Right ventricle myocardium inferior (tissue), 1 donor: Measurements from ENCODE around the gene CLBA1. TPM values are rescaled to one million over a fixed set of nuclear protein-coding genes. Genes with fewer than 3 reads are reported as not detected.
"Not testable (repeated sequence)": the region's sequence is repeated elsewhere in the genome, so short reads cannot be mapped to it uniquely, and the experiment has no call there.

Source experiments
- ATAC-seq: fragments of 200-7000 bp; cut with Tn5 transposase; one replicate; pipeline ENCODE4 v1.9.1; 2020; ENCODE audit warnings: mild to moderate bottlenecking, moderate library complexity
- DNase-seq: peaks from one replicate; pipeline ENCODE4 v3.0.0; 2021; ENCODE audit errors: missing footprints
- intact Hi-C: fragments of 100-400 bp; cut with DNase I; formaldehyde crosslinking; loops from one replicate; pipeline ENCODE4 v1.11.0; 2022
- total RNA-seq: library from RNA; stranded (reverse); fragmentation: NEBNext Ultra II Directional; extraction: Animal tissue kit (Norgen Biotek cat#: 25700); gene quantifications from one replicate; pipeline ENCODE4 v1.2.1, GENCODE V29; 2021
- donor health status: DM: no; HTN: yes; CAD: no; lungs with severe emphysema.

The CLBA1 gene
- total RNA-seq, 1 donor from 2014 or later: 1.9 TPM

GRCh38 chr14:104945986-104946965, 39.3 kb upstream of the CLBA1 start:
- DNase-seq, intact Hi-C loops, ATAC-seq: not testable (repeated sequence)

- ATAC-seq, intact Hi-C loops, DNase-seq: not testable (repeated sequence)
Observed at GRCh38 chr14:104947201-104947600, 38.4 kb upstream of the CLBA1 start.

GRCh38 chr14:104947881-104948735, 37.5 kb upstream of the CLBA1 start:
- ATAC-seq, intact Hi-C loops, DNase-seq: not testable (repeated sequence)

GRCh38 chr14:104948736-104949031, 36.9 kb upstream of the CLBA1 start:
- ATAC-seq (no peak), DNase-seq (no peak)
- intact Hi-C loops: no loop called here

- DNase-seq, ATAC-seq, intact Hi-C loops: not testable (repeated sequence)
Observed at GRCh38 chr14:104949406-104949955, 36.1 kb upstream of the CLBA1 start.

GRCh38 chr14:104950021-104950420, 35.6 kb upstream of the CLBA1 start:
- no peak for ATAC-seq
- intact Hi-C loops: no loop called here
- no peak for DNase-seq

- not testable (repeated sequence) for DNase-seq, ATAC-seq
Observed at GRCh38 chr14:104950701-104951100, 34.9 kb upstream of the CLBA1 start.

GRCh38 chr14:104951863-104952657, 33.5 kb upstream of the CLBA1 start:
- DNase-seq, ATAC-seq, intact Hi-C loops: not testable (repeated sequence)

More at GRCh38 chr14:104950701-104951100, 34.9 kb upstream of the CLBA1 start:
- intact Hi-C loops: not testable (repeated sequence)

GRCh38 chr14:104953097-104953496, 32.5 kb upstream of the CLBA1 start:
- intact Hi-C loops: no loop called here
- DNase-seq (no peak), ATAC-seq (no peak)

- DNase-seq (no peak), ATAC-seq (no peak)
- intact Hi-C loops: no loop called here
Observed at GRCh38 chr14:104953896-104954656, 31.5 kb upstream of the CLBA1 start.

- intact Hi-C loops: no loop called here
- DNase-seq (no peak), ATAC-seq (no peak)
Observed at GRCh38 chr14:104954746-104955395, 30.7 kb upstream of the CLBA1 start.

- ATAC-seq: no peak
- intact Hi-C loops: no loop called here
- no peak for DNase-seq
Observed at GRCh38 chr14:104955396-104955770, 30.2 kb upstream of the CLBA1 start.

GRCh38 chr14:104956290-104956890, 29.2 kb upstream of the CLBA1 start:
- ATAC-seq: no peak
- no peak for DNase-seq
- intact Hi-C loops: no loop called here

GRCh38 chr14:104957146-104958113, 28.2 kb upstream of the CLBA1 start:
- intact Hi-C loops: no loop called here
- no peak for ATAC-seq
- DNase-seq: no peak

- DNase-seq (peak; percentile 2), ATAC-seq (no peak)
- intact Hi-C loops: no loop called here
Observed at GRCh38 chr14:104964546-104964945, 21.0 kb upstream of the CLBA1 start.
